Stimulated activated CD8-positive, alpha-beta memory T cell treated with anti-CD3 and anti-CD28 coated beads, Interleukin-4, amount 100 ng/mL, for 4 hours (primary cell): ENCODE data around the gene PRKG2.
A peak's percentile ranks its signal among the peaks of the same experiment; 100 is the strongest.

Source experiments
- DNase-seq, 2 donors: peaks; one replicate each; pipeline ENCODE4 v3.0.0-alpha.2; 2020; ENCODE audit warnings: low read depth in 2 of 2, low spot score in 1 of 2

Gene PRKG2

DNA sequence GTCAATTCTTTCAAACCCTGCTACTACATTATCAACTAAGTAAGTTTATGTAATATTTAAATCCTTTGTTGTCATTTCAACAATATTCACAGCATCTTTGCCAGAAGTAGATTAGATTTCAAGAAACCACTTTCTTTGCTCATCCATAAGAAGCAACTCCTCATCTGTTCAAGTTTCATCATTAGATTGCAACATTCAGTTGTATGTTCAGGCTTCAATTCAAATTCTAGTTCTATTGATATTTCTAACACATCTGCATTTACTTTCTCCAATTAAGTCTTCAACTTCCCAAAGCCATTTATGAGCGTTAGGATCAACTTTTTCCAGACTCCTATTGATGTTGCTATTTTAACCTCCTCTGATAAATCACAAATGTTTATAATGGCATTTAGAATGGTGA lies 118.5 kb downstream of the PRKG2 start:
- no peak for DNase-seq

DNA sequence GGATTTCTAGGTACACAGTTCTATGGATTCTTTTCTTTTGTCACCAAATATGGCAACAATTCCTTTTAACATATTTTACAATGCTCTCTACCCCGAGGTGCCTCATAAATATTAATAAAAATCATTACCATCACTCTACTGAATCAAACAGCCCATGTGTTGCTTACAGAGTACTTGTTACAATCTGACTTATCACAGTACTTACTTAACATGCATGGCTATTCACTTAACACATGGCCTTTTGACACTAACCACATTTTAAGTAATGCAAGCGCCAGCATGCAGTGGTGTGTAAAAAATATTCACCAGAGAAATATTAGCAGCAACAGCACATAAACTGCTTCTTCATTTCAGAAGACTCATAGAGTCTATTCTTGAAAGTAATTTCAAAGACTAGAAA lies 119.6 kb downstream of the PRKG2 start:
- DNase-seq: no peak

DNA sequence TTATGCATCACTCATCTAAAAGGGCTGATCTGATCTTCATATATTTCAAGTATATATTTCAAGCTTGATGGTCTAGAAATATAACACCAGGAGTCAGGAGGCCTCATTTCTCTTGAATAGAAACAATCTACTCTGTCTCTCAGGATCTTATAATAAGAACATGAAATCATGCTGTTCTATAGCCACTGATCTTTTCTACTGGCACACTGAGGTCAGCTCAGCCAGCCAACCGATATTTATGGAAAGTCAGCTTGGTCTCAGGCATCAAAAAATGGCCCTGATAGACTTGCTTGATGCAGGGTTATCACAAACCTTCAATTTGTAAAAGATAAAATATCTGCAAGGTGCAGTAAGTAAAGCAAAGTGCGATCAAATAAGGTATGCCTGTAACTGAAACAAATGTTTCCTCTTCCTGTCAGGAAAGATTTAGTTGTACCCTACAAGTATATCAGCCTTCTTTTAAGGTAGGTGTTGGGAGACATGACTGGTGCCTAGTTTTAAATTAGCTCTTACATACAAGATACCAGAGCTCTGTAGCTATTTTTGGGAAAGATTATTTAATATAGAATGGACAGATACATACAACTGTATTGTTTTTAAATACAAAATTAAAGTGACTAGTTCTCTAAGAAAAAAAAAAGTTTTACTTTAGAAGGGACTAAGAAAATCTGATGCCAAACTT lies 121.2 kb downstream of the PRKG2 start:
- DNase-seq: no peak

DNA sequence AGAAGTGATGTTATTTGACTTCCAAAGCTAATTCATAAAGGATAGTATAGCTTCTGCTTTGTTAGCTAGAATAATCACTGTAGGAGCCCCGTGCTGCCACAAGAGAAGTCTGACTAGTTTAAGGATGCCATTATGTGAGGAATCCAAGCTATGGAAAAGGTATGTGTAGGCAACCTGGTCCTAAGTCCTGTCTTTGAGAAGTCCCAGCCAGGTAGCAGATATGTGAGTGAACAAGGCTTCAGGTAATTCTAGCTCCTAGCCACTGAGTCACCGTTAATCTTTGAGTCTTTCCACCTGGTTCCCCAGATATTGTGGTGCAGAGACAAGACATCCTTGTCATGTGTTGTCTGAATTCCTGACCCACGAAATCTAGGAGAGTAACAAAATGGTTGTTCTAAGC lies 129.0 kb downstream of the PRKG2 start:
- DNase-seq: no peak

DNA sequence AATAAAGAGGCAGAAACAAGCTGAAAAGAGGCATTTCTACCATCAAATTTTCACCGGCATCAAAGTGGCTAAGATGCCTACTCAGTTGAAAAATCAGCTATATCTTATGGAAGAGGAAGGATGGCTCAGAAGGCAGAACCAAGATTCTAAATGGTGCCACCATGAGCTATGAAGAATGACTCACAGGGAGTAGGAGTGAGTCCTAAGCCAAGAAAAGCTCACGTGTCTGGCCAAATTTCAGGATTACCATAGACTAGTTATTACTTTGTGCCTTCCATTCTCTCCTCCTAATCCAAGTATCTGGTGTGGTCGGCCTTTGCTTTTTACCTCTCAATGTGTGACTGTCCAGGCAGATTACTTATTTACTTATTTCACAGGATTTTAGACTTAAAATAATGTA lies 129.7 kb downstream of the PRKG2 start:
- DNase-seq: no peak

DNA sequence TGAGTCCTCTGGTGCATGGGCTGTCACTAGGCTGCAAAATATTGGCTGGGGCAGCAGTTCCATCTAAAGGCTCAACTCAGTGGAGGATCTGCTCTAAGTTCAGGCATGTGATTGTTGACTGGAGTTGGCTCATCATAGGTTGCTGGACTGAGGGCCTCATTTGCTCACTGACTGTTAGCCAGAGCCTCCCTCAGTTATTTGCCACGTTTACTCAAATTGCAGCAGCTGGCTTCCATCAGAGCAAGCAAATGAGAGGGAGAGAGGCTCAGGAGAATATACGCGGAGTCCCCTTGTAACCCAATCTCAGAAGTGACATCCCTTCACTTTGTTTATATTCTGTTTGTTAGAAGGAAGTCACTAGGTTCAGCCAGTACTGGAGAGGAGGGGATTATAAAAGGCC lies 130.4 kb downstream of the PRKG2 start:
- DNase-seq: no peak

DNA sequence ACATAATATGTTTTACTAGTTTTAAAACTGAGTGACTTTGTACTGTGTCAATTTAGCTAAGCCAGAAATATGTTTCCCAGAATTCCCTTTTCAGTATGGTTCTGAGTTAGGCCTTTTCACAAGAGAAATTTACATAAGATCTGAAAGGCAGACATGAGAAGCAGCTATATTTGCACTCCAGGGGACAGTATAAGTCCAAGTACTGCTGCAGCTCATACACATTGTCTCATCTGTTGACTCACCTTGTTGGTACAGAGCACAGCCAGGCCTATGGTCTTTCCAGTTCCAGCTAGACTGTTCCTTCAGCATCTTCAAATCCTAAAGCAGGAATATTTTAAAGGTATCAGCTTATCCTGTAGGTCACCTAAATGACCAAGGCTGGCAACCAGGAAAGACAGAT lies 131.0 kb downstream of the PRKG2 start:
- DNase-seq: no peak

DNA sequence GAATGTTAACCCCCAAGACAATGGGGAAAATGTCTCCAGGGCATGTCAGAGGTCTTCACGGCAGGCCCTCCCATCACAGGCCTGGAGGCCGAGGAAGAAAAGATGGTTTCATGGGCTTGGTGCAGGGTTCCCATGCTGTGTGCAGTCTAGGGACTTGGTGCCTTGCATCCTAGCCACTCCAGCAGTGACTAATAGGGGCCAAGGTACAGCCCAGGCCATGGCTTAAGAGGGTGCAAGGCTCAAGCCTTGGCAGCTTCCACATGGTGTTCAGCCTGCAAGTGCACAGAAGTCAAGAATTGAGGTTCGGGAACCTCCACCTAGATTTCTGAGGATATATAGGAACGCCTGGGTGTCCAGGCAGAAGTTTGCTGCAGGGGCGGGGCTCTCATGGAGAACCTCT lies 133.9 kb downstream of the PRKG2 start:
- DNase-seq: no peak

DNA sequence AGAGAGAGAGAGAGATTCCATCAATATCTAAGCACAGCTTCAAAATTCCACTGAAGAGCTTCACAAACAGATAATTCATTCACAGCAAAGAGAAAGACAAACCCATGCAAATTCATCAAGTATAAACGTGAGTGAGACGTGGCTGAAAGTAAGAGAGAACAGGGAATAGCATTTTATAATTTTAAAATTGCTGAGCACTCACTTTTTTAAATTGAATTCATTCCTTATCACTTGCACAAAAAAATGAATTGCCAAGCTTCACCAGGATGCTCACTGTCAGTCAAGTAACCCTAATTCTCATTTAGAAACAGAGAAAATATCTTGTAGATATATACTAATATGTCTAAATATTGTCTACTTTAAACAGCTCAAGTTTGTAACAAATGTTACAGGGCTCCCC lies 144.0 kb downstream of the PRKG2 start:
- no peak for DNase-seq

DNA sequence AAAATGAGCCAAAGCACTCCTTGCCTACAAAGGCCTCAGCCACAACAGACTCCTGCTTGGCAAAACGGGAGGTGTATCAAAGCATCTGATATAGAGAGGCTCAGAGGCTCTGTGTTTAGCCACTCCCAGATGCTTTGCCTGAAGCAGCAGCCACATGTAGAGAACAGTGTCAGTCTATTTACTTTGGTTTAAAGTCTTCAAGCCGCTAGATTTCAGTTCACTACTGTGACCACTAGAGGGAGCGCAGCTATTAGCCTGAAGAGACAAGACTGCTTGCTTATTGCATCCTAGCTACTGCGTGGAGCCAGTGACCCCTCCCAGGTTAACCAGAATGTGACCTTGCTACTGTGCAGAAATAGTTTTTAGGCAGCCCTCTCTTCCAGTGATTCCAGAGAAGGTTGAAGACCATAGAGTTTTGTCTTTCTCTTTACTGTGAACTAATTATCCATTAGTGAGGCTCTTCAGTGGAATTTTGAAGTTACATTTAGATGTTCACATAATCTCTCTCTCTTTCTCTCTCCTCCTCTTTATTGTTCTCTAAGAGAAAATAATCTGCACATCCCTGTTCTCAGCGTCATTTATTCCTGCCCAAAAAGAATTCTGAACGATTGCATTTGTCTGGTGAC lies 145.2 kb downstream of the PRKG2 start:
- peak in 1 of 2 donors; percentile 10 for DNase-seq

DNA sequence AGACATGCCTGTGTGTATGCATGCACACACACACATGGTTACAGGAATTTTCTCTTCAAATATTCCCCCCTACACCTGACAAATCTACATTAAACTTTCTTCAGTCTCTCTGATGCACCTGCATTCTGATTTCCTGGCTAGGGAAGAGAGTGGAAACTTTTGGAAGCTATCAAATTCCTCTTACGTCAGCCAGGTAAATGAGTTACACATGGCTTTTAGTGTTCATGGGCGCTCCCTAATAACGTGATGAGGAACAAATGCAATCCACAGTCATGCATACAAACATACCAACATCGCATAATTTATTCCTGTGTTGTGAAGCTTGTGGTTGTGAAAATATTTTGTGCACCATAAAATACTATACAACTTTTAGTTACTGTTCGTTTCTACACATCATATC lies 149.6 kb downstream of the PRKG2 start:
- DNase-seq: no peak

DNA sequence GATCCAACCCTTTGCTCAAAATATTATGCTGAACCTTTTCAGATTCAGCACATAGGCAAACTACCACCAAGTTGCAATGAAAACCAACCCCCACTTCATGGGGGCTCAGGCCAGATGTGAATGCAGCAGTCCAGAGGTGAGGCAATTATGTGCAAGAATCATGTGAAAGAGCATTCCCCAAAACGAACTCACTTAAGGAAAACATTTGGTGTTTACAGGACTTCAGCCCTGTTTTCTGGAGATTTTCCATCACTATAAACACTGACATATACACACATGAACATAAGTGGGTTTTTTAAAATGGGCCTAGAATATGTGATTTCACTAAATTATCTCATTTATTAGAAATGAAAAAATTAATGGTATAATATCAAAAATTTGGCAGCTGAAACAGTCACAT lies 153.0 kb downstream of the PRKG2 start:
- no peak for DNase-seq

DNA sequence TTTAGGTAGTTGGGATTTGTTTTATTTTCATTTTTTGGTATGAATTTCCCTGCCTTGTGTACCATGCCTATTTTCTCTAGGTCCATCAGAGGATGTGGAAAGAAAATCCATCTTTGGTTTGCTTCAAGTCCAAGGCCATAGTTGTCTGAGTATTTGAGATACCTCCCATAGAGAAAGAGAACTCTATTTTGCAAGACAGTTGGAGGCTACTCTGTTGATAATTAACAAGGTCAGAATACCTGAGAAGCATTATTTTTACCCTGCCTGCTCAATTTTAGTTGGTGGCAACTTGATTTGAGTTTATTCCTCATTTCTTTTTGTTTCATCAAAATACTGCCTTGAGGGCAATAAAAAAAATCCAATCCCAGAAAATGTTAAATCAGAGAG lies 153.7 kb downstream of the PRKG2 start:
- DNase-seq: no peak

DNA sequence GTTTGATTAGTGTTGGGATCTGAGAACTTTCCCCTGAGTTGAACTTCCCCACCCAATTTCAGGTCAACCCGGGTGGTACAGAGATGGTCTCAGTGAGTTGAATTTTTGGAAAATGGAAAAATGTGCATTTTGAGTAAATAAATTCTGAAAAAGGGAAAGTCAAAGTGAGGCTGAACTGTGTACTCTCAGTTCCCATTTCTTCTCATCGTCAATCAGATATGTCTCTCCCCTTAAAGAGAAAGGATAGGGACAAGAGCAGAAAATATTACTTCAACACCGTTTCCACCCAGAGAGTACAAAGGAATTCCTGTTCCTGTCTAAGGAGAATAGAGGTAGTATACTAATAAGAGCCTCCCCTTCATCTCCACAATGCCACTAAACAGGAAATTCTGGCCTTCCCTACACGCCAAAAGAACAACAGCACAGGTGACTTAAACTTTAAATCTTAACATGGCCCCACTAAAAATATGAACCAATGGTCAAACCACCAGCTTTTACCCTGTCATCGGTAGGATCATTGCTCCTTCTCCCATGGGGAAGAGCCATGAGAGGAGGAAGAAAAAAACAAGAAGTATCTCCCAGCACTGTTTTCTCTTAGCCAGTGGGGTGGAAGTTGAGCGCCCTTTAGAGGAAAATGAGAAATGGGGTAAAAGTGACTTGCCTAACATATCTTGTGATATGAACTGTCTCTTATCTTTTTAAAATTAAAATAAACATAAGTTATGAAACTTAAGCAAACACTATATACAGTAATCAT lies 154.3 kb downstream of the PRKG2 start:
- DNase-seq: no peak

DNA sequence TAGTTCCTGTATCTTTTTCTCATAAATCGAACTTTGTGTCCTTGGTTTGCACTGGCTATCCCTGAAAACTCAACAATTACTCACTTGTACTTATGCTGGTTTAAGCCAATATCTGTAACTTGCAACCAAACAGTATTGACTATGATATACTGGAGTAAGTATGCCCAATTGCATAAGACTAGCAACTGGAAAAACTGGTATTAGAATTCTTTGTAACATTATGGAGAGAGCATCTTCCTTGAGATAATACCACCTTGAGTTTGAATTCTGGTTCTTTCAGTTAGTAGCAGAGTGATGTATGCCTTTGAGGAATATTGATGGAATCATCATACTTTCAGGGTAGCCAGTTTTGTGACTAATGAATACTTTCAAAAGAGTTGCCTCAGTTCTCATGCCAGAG lies 156.4 kb downstream of the PRKG2 start:
- no peak for DNase-seq

DNA sequence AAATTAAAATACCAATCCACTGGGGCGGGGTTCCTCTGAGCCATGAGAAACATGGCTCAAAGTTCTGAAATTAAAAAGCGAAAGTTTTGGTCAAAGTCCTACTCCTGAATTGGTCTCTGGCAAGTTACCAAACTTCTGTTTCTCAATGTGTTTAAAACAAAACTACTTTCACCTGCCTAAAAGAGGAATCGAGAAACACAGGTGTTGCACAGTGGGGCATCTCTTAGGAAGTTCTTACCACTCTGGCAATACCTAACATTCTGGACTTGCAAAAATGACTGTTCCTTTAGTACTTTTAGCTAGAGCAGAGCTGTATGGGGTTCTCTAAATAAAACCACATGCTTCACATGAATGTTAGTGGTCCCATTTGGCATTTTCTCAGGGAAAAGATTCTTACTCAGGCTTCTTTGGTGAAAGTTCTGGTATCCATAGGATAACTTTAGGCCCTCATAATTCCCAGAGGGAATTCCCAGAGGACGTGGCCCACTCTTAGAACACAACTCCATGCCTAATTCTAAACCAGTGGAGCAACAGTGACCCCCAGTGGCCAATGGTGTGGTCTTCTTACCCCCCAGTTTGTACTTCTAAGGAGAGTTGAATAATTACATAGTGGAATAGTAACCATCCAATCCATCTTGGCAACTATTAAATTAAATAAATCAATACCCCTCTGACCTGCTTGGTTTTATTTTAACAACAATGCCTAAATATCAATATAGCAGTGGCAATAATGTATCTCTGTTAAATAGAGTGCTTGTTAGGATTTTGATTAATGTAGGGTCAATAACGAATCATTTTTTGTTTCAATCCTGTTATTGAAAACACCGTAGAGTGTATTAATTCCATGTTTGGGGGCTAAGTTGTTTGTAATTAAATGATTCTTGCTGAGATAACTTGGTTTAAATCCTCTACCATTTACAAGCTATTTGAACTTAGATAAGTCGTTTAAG lies 162.6 kb downstream of the PRKG2 start:
- DNase-seq: peak in 1 of 2 donors; percentile 14

DNA sequence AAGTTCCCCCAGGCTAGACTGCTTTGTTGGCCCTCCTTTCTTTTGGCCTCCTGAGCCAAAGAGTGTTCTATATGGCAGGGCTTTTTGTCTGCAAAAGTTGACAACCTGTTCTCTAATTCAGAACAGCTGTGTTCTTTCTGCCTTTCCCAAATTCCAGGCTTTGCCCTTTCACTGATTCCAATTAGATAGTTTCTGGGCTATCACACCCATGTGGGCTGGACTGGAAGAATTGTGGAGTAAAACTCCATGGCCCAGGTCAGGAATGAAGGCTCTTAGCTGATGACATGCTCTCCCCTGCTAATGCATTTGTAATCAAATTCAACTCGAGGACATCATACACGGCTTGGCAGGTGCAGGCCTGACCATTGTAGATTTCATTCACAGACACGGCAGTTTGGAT lies 165.1 kb downstream of the PRKG2 start:
- no peak for DNase-seq

DNA sequence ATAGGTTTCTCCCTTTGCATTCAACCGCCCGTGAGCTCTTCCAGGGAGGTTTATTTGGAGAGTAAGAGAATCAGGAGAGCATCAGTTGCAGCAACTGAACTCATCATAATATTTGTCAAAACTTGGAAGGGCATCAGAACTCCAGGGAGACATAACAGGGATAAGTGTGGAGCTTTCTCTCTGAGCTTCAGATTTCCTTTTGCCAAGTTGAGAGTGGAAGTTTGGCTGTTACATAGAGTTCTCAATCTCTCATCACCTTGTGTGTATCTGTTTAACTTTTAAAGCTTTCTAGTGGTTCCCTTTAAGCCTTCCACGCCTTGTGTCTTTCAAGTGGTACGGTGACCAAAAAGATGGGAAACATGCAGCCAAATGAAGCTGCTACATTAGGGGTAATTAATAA lies 165.7 kb downstream of the PRKG2 start:
- DNase-seq: no peak

DNA sequence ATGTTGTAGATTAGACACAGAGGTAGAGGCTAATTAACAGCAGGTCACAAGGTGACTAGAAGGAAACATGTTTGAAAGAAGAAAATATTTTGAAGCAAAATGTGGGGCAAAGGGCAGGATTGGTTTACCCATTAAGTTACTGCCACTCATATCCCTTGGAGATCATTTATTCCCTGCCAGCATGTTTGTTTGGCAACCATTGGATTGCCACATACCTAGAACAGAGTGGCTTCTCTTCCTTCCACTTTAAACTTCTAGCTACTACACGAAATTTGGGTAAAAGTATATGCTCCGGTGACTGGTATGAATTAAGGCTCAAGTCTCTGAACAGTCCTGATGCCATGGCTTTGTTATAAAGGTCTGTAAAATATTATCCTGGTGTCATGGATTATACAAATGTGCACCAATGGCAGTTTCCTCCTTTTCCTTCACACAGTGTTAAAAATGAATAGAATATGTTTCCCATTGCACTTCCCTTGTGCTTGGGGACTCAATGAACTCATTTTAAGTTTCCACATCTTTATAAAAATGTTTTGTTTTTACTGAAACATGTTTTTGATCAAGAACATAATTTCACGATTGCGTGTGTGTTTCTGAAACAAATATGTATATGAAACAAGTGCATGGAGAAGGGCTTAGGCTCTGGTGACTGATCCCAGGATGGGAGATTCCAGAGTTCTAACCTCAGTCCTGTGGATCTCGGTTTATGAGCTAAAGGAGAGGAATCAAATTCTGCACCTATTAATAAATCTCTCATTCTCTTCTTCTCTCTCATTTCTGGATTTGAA lies 172.2 kb downstream of the PRKG2 start:
- DNase-seq: no peak

DNA sequence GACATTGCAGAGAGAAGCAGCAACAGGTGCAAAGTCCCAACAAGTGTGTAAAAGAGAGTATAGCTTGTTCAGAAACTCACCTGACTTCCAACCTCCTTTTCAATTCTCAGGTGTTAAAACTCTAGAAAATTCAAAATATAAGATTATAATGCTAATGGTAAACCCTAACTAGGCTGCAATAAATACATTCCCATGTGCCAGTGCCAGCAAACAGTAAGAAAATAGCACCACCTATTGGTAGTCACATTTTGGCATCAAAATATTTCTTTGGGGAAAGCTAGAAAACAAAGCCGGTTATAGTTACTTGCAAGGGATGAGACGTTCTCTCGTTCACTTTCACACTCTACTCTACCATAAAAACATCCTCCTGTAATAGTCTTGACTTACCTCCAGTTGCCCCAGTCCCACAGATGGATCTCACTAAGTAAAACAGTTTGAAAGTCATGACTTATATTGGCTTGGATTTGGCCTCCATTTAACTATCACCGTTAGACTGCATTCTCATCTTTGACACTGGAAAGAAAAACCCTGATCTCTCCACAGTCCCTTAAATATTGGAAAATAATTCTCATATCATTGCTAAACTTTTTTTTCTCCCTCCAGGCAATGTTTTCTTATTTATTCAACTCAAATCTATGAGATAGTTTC lies 174.9 kb downstream of the PRKG2 start:
- DNase-seq: no peak
